Prostate gland (tissue), 2 donors: Measurements from ENCODE around the gene KIAA1755.

Experiments
- CTCF ChIP-seq, 4 experiments: fragments of 200-600 bp in 2 of 4; fragments of 450-650 bp in 2 of 4; sonication (generic) in 2 of 4; IDR thresholded peaks; 1 replicate in 3 of 4; 2 replicates in 1 of 4; pipeline ENCODE4 v1.5.1; 2016 to 2019; ENCODE audit warnings: antibody characterized with exemption in 4 of 4, mild to moderate bottlenecking in 2 of 4, moderate library complexity in 2 of 4
- POLR2AphosphoS5 ChIP-seq: sonication (generic); formaldehyde crosslinking; IDR thresholded peaks from one replicate; pipeline ENCODE4 v1.6.1; 2017; ENCODE audit warnings: antibody characterized with exemption

GRCh38 chr20:38227420-38228360, 32.8 kb downstream of the KIAA1755 start:
- no peak for TF ChIP-seq CTCF (IDR thresholded peaks at IDR 0.05)
- no peak for TF ChIP-seq POLR2AphosphoS5
